HT-29 (cell line): ENCODE data around the gene PNLDC1. TPM values are rescaled to one million over a fixed set of nuclear protein-coding genes. Genes with fewer than 3 reads are reported as not detected.
A peak's percentile ranks its signal among the peaks of the same experiment; 100 is the strongest.
"Not testable (repeated sequence)": the region's sequence is repeated elsewhere in the genome, so short reads cannot be mapped to it uniquely, and the experiment has no call there.

ENCODE experiments used
- DNase-seq: peaks from one replicate; pipeline ENCODE4 v3.0.0-alpha.2; 2015; ENCODE audit warnings: low spot score
- small RNA-seq: library from RNA; depleted of rRNA; stranded (forward); fragments of <200 nt; gene quantifications from one replicate; pipeline ENCODE3, GENCODE V24; 2014
- total RNA-seq: library from RNA; depleted of rRNA; stranded (reverse); fragments of >200 nt; shearing (Covaris generic); gene quantifications from 2 replicates; pipeline ENCODE4 v1.2.3, GENCODE V29; 2014; rRNA removed

PNLDC1 gene
- total RNA-seq, 1 experiment from 2014 or later, result not detected

- DNase-seq, result not testable (repeated sequence)
Measured at GRCh38 chr6:159848552-159848951, 48.5 kb downstream of the PNLDC1 start.

DNA sequence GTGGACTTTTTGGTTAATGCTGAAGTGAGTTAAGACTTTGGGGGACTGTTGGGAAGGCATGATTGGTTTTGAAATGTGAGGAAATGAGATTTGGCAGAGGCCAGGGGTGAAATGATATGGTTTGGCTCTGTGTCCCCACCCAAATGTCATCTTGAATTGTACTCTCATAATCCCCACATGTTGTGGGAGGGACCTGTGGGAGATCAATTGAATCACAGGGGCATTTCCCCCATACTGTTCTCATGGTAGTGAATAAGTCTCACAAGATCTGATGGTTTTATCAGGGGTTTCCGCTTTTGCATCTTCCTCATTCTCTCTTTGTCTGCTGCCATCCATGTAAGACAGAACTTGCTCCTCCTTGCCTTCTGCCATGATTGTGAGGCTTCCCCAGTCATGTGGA is 49.8 kb downstream of the PNLDC1 start:
- not testable (repeated sequence) for DNase-seq

DNA sequence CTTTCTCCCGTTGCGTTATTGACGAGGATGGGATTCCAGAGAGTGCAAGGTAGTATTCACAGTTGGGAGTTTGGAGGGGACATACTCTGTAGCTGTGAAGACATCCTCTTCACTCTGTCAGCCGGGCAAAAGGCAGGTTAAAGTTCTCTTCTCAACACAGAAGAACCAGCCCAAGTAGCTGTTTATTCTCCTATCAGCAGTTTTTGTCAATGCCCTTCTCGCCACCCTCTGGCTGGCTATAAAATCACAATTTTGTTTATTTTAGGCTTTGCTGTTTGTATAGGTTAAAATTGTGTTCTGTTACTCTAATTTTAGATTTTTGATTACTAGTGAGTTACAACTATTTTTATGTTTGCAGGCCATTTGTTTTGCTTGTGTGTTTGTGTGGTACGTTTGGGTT is 52.8 kb downstream of the PNLDC1 start:
- peak; percentile 12 for DNase-seq

GRCh38 chr6:159853754-159854153 is 53.7 kb downstream of the PNLDC1 start:
- DNase-seq, result no peak

GRCh38 chr6:159854959-159855358 is 54.9 kb downstream of the PNLDC1 start:
- no peak for DNase-seq

- no peak for DNase-seq
Measured at GRCh38 chr6:159858259-159858658, 58.2 kb downstream of the PNLDC1 start.

- no peak for DNase-seq
Measured at GRCh38 chr6:159860482-159860881, 60.4 kb downstream of the PNLDC1 start.

DNA sequence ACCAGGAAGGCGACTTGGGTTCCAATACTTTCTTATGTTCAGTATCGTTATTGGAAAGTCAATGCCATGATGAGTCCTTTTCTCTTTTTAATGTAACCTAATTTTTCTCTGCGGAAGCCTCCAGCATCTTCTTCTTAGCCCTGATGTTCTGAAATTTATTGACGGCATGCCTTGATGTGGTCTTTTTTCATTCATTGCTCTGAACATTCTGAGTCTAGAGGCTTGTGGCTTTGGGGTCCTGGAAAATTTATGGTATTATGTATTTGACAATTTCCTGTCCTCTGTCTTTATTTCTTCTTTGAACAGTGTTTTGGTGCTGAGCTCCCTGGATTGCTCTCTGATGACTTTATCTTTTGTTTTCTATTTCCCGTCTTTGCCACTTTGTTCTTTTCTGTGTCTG is 62.0 kb downstream of the PNLDC1 start:
- DNase-seq, result no peak

DNA sequence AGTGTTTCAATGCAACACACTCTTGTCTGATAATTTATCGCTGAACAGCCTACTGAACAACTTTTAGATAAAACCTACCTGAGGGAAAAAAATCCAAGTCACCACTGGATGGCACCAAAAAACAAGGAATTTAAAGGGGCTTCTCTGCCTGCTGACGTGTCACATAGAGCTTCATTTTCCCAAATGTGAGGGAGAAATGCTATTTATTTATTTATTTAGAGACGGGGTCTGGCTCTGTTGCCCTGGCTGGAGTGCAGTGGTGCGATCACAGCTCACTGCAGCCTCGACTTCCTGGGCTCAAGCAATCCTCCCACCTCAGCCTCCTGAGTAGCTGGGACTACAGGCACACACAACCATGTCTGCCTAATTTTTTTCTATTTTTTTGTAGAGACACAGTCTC is 63.3 kb downstream of the PNLDC1 start:
- DNase-seq, result peak; percentile 71

DNA sequence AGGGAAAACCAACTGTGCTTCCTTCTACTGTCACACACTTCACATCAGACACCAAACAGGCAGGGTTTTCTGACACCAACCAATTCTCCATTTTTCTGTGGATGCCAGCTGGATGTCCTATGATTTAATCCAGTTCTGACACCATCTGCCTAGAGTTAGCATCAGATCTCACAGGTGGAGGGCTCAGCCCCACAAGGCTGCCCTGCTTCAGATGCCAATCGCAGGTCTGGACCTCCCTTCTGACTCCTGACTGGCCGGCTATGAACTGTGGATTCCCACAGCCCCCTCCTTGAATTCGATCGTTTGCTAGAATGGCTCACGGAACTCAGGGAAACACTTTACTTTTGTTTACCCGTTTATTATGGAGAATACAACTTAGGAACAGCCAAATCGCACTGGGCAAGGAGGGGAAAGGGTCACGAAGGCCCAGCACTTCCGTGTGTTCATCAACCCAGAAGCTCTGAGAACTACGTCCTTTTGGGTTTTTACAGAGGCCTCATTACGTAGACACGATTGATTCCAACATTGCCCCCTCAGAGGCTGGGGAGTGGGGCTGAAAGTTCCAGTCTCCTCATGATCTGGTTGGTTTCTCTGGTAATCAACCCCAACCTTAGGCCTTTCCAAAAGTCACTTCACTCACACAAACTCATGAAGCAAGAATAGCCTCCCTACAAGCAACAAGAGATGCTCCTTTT is 65.3 kb downstream of the PNLDC1 start:
- no peak for DNase-seq

GRCh38 chr6:159866286-159867247 is 66.5 kb downstream of the PNLDC1 start:
- no peak for DNase-seq

Small RNAs within 50 kb of the gene (small RNA-seq; reads per million reads assigned to genes)
- gene SNORA20 (55.1 reads per million, percentile 96 among the genes with 10 or more reads in this experiment), gene SNORA29 (not detected)

Other genes with a start within 250 kb of the PNLDC1 start
- 64.8 and 69.7 TPM in 2 replicates for gene SOD2, start 107.0 kb upstream of the PNLDC1 start, total RNA-seq
- gene WTAP, start 72.8 kb upstream of the PNLDC1 start, total RNA-seq, result 53.2 and 61.5 TPM in 2 replicates
- 60.2 and 70.4 TPM in 2 replicates for gene ACAT2, start 38.2 kb upstream of the PNLDC1 start, total RNA-seq
- gene TCP1, start 10.7 kb upstream of the PNLDC1 start, total RNA-seq, result 382 and 401 TPM in 2 replicates
- gene MRPL18, start 9.8 kb upstream of the PNLDC1 start, total RNA-seq, result 98.4 and 101 TPM in 2 replicates
- not detected in 2 replicates for gene MAS1, start 90.7 kb downstream of the PNLDC1 start, total RNA-seq
- gene IGF2R, start 168.8 kb downstream of the PNLDC1 start, total RNA-seq, result 37.7 and 51.2 TPM in 2 replicates